Keratinocyte (primary cell): ENCODE data around the gene MPLKIP. TPM values are rescaled to one million over a fixed set of nuclear protein-coding genes. Genes with fewer than 3 reads are reported as not detected.

Experiments used
- DNase-seq: peaks from one replicate; pipeline ENCODE4 v3.0.0-alpha.2; 2011; ENCODE audit warnings: low read depth, missing footprints, low spot score
- FAIRE-seq: peaks from 2 replicates; lab custom pipeline; 2011; peaks lifted over from hg19 to GRCh38; lab: Jason Lieb, UNC
- H2AFZ ChIP-seq: 2 replicates; pipeline ENCODE4 v1.6.0; 2012; ENCODE audit warnings: low read length, control low read depth, inconsistent platforms; ENCODE audit not compliant: control insufficient read depth
- H3K27ac ChIP-seq: 2 replicates; pipeline ENCODE4 v1.5.1; 2011; ENCODE audit warnings: low read length; ENCODE audit not compliant: control insufficient read depth, insufficient read depth
- H3K27me3 ChIP-seq: 3 replicates; pipeline ENCODE4 v1.6.0; 2011; ENCODE audit warnings: low read length; ENCODE audit not compliant: control insufficient read depth, insufficient read depth; ENCODE audit errors: extremely low read depth
- H3K36me3 ChIP-seq, 2 experiments: 2 replicates in 1 of 2; 3 replicates in 1 of 2; pipeline ENCODE4 v1.5.1; 2011; ENCODE audit warnings: low read length in 2 of 2, mild to moderate bottlenecking in 1 of 2; ENCODE audit not compliant: control insufficient read depth in 2 of 2, insufficient read depth in 2 of 2; ENCODE audit errors: extremely low read depth in 1 of 2
- H3K4me1 ChIP-seq: 3 replicates; pipeline ENCODE4 v1.5.1; 2011; ENCODE audit warnings: low read length; ENCODE audit not compliant: control insufficient read depth, insufficient read depth; ENCODE audit errors: extremely low read depth
- H3K4me2 ChIP-seq: 3 replicates; pipeline ENCODE4 v1.6.0; 2011; ENCODE audit warnings: low read depth, low read length; ENCODE audit not compliant: control insufficient read depth, insufficient read depth; ENCODE audit errors: extremely low read depth
- H3K4me3 ChIP-seq, 3 experiments: fragments of 200-600 bp in 1 of 3; sonication (generic) in 1 of 3; 2 replicates in 2 of 3; 3 replicates in 1 of 3; pipeline ENCODE4 v1.5.1; 2011 to 2016; ENCODE audit warnings: low read length in 3 of 3, mild to moderate bottlenecking in 3 of 3, control low read depth in 2 of 3, inconsistent platforms in 1 of 3, low read depth in 1 of 3, mixed read lengths in 1 of 3, mixed run types in 1 of 3, moderate library complexity in 1 of 3; ENCODE audit not compliant: control insufficient read depth in 2 of 3, insufficient read depth in 2 of 3; ENCODE audit errors: extremely low read depth in 1 of 3
- H3K79me2 ChIP-seq: 2 replicates; pipeline ENCODE4 v1.6.0; 2012; ENCODE audit warnings: low read length; ENCODE audit not compliant: control insufficient read depth, insufficient read depth
- H3K9ac ChIP-seq: 3 replicates; pipeline ENCODE4 v1.6.0; 2011; ENCODE audit warnings: low read length; ENCODE audit not compliant: control insufficient read depth, insufficient read depth; ENCODE audit errors: extremely low read depth
- H3K9me1 ChIP-seq: 3 replicates; pipeline ENCODE4 v1.6.0; 2011; ENCODE audit warnings: low read length; ENCODE audit not compliant: control insufficient read depth, insufficient read depth; ENCODE audit errors: extremely low read depth
- H3K9me3 ChIP-seq: 2 replicates; pipeline ENCODE4 v1.5.1; 2012; ENCODE audit warnings: low read depth, low read length; ENCODE audit not compliant: control insufficient read depth
- H4K20me1 ChIP-seq: 3 replicates; pipeline ENCODE4 v1.6.0; 2011; ENCODE audit warnings: low read length; ENCODE audit not compliant: control insufficient read depth, insufficient read depth; ENCODE audit errors: extremely low read depth
- CTCF ChIP-seq, 3 experiments: IDR thresholded peaks in 1 of 3; conservative IDR thresholded peaks in 1 of 3; optimal IDR thresholded peaks in 1 of 3; 2 replicates in 2 of 3; 3 replicates in 1 of 3; pipeline versions ENCODE3 to v1.5.1; 2011; ENCODE audit warnings: low read length in 3 of 3, mild to moderate bottlenecking in 3 of 3, moderate library complexity in 2 of 3, control low read depth in 1 of 3, inconsistent platforms in 1 of 3; ENCODE audit not compliant: insufficient read depth in 2 of 3; ENCODE audit errors: extremely low read depth in 1 of 3
- EZH2 ChIP-seq: IDR thresholded peaks from one replicate; pipeline ENCODE4 v1.6.1; 2012; ENCODE audit warnings: inconsistent platforms, mild to moderate bottlenecking, low read length, moderate library complexity
- dilution Hi-C: fragments of 300-500 bp; cut with MboI; formaldehyde crosslinking; loops from one replicate; pipeline ENCODE4 v1.7.0; 2020; ENCODE audit warnings: low sequenced_read_pairs; ENCODE audit not compliant: extremely low pct_ligation_motif_present
- polyA minus RNA-seq, 3 experiments: library from RNA; depleted of rRNA, polyadenylated mRNA; stranded (reverse); fragments of >200 nt; gene quantifications; 1 replicate in 1 of 3; 2 replicates in 1 of 3; 3 replicates in 1 of 3; pipeline ENCODE4 v1.2.3, GENCODE V29; 2011
- polyA plus RNA-seq, 5 experiments: library from polyadenylated mRNA; depleted of rRNA in 3 of 5; stranded (reverse) in 3 of 5; stranded (forward) in 1 of 5; unstranded in 1 of 5; fragments of >200 nt; gene quantifications; 1 replicate in 1 of 5; 2 replicates in 3 of 5; 3 replicates in 1 of 5; pipeline versions ENCODE4 v1.2.1 to v1.2.3, GENCODE V29; 2011 to 2012; ENCODE audit warnings: missing spikeins in 2 of 5, low read depth in 1 of 5, low replicate concordance in 1 of 5

MPLKIP gene
- polyA plus RNA-seq (27.1 to 43.3 TPM (median 33.2 TPM) in 3 replicates), polyA minus RNA-seq (1.6 to 3.1 TPM (median 1.9 TPM) in 3 replicates)
- 28.6 TPM for polyA plus RNA-seq (2011; ENCODE audit: low read depth)
- 31.0 and 33.1 TPM in 2 replicates for polyA plus RNA-seq (2011; cell fraction: cytosol; rRNA removed)
- 16.0 and 19.3 TPM in 2 replicates for polyA plus RNA-seq (2011; cell fraction: nucleus; rRNA removed)
- polyA plus RNA-seq (2012; ENCODE audit: low replicate concordance) = 37.2 and 41.3 TPM in 2 replicates
- polyA minus RNA-seq (2011; cell fraction: cytosol; rRNA and poly(A)+ RNA removed) = 20.0 TPM
- 7.4 TPM in 2 replicates for polyA minus RNA-seq (2011; cell fraction: nucleus; rRNA and poly(A)+ RNA removed)

GRCh38 chr7:40134428-40135316 is at the start of gene MPLKIP, which contains the start of gene SUGCT:
TSS of gene MPLKIP (minus strand) at chr7:40134622. CDS start at chr7:40134567, 55 bp downstream.
TSS of gene SUGCT (plus strand) at chr7:40135005.
- FAIRE-seq (no peak), DNase-seq (peak; percentile 40)
- dilution Hi-C loops = no loop called here
- H3K27ac ChIP-seq = peak within 1 kb of the TSS; percentile 90
- H3K9me1 ChIP-seq = no peaks in the 10 kb centered on the region
- H3K79me2 ChIP-seq = peaks cover 46% of the 10 kb centered on the region
- H2AFZ ChIP-seq = peak within 1 kb of the TSS; percentile 97
- peak within 1 kb of the TSS; percentile 76 to 91 (median 90) for H3K4me3 ChIP-seq
- TF ChIP-seq CTCF (optimal IDR thresholded peaks at IDR 0.05 in 1 of 3, IDR thresholded peaks at IDR 0.05 in 1 of 3, conservative IDR thresholded peaks at IDR 0.05 in 1 of 3; ENCODE audit: extremely low read depth in 1 of 3, insufficient read depth in 2 of 3, low read length in 3 of 3) = peak; percentile 77 to 89 (median 81)
- no peak for TF ChIP-seq EZH2
- H3K4me2 ChIP-seq = peak within 1 kb of the TSS; percentile 97
- peak within 1 kb of the TSS; percentile 92 for H3K9ac ChIP-seq
- H3K4me1 ChIP-seq = peaks cover 13% of the 10 kb centered on the region
- no peaks in the 10 kb centered on the region for H3K9me3 ChIP-seq
- H3K27me3 ChIP-seq = no peaks in the 10 kb centered on the region
- no peaks in the 10 kb centered on the region for H3K36me3 ChIP-seq
- H4K20me1 ChIP-seq = peaks cover 4% of the 10 kb centered on the region

GRCh38 chr7:40182452-40182851 is 48.0 kb upstream of the MPLKIP start:
- Histone ChIP-seq H3K9me1 (no peaks in the 10 kb centered on the region), H3K4me3 (no peak overlapping the region), H3K9me3 (no peaks in the 10 kb centered on the region), H3K36me3 (no peaks in the 10 kb centered on the region), H3K9ac (no peak overlapping the region), H3K27ac (no peak overlapping the region), H4K20me1 (no peaks in the 10 kb centered on the region), H3K4me2 (no peak overlapping the region), H2AFZ (no peak overlapping the region), H3K4me1 (no peaks in the 10 kb centered on the region), H3K79me2 (no peaks in the 10 kb centered on the region), H3K27me3 (no peaks in the 10 kb centered on the region)
- TF ChIP-seq EZH2 (no peak), CTCF (optimal IDR thresholded peaks at IDR 0.05 in 1 of 3, IDR thresholded peaks at IDR 0.05 in 1 of 3, conservative IDR thresholded peaks at IDR 0.05 in 1 of 3; ENCODE audit: extremely low read depth in 1 of 3, insufficient read depth in 2 of 3, low read length in 3 of 3) (no peak)
- DNase-seq (no peak), FAIRE-seq (no peak)
- dilution Hi-C loops = no loop called here
